Glomerular visceral epithelial cell (primary cell): ENCODE results near the gene FANCC.

Experiments
- DNase-seq: peaks from one replicate; pipeline ENCODE4 v3.0.0-alpha.2; 2016; ENCODE audit errors: extremely low spot score

The FANCC gene

DNA sequence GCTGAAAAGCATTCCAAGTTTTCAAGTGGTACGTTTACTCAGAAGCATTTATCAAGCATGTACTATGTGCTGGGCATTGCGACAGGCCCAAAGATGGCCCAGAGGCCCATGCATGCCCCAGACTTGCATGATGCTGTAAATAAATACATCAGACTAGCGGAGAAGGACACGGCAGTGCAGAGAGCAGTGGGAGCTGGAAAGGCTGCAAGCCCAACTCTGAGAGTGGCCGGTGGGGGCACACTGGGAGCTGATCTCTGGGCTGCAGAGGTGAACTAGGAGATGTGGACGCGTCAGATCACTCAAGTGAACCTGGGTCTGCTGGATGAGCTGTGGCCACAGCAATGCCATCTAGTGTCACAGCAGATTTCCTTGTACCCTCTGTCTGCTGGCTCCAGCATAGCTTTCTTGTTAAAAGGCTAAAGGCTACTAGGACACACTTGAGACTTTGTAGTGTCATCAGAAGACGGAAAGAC, 246.9 kb downstream of the FANCC start:
- no peak for DNase-seq

DNA sequence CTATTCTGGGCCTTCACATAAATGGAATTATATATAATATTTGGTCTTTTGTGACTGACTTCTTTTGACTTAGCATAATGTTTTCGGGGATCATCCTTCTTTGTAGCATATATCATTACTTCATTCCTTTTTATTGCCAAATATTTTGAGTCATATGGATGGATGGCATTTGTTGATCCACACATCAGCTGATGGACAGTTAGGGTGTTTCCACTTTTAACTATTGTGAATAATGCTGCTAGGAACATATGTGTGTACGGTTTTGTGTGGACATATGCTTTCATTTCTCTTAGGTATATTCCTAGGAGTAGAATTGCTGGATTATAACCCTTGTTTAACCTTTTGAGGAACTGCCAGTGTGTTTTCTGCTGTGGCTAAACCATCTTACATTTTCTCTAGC, 249.6 kb downstream of the FANCC start:
- DNase-seq = no peak

DNA sequence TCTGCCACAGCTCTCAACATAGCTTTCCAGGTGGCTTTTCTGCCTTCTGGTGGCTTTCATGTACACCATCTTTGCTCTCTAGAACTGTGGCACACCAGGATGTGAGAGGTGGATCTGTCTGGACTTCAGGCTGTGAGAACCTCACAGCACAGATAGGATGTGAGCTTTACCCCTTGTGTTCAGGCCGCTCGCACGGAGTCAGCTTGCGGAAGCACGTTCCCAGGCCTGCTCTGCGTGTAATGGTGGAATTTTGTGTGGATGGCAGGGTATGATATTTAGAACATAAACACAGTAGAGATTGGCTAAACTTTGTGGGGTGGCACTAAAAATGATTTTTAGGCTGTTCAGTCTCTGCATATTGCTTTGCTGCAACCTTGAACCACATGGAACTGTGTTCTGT, 250.5 kb downstream of the FANCC start:
- DNase-seq = no peak

DNA sequence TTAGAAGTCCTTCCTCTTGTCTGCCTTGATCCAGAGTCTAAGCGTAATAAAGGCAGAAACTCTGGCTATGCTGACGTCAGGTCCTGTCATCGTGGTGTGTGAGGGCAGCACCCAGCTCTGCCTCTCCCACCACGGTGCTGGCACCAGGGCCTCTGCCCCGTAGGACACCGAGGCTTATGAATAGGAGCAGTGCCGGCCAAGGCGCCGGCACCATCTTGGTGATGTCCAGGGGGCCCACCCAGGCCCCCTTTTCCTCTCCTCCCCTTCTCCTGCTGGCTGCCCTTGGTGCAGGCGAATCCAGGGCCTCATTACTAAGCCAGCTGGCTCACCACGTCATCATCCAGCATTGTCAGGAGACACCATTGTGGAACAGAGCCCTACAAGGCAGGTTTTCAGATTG, 252.3 kb downstream of the FANCC start:
- no peak for DNase-seq

DNA sequence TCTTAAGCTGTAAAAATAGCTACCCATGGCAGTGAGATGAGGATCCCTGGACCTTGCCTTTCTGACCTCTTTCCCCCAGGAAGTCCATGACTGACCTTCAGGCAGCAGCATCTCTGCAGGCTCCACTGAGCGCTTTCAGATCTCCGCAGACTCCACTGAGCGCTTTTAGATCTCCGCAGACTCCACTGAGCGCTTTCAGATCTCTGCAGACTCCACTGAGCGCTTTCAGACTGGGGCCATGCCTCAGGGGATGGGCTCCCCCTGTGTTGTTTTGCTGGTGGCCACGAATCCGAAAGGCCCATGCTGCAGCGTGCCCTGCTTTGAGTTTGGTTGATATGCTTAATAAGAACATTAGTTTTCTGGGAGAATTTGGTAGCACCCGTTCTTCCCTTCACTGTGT, 254.2 kb downstream of the FANCC start:
- DNase-seq = no peak

DNA sequence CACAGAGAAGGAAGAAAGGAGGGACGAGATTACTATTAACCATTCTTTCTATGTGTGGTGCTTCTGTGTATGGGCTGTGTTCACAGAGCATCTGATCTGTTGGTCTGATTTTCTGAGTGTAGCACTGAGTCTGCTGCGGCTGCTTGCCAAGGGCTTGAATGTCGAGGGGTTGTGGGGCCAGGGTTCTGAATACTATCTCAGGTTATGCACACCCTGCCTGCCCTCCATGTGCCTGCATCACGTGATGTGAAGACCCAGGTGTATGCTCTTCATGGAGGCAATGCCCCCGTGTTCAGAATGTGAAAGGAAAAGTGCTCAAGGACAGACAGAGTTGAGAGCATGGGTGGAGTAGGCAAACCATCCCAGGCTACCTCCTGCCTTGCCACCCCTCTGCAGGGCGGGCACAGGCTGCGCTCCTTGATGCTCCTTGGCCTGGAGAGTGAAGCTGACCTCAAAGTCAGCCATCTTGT, 254.9 kb downstream of the FANCC start:
- no peak for DNase-seq

DNA sequence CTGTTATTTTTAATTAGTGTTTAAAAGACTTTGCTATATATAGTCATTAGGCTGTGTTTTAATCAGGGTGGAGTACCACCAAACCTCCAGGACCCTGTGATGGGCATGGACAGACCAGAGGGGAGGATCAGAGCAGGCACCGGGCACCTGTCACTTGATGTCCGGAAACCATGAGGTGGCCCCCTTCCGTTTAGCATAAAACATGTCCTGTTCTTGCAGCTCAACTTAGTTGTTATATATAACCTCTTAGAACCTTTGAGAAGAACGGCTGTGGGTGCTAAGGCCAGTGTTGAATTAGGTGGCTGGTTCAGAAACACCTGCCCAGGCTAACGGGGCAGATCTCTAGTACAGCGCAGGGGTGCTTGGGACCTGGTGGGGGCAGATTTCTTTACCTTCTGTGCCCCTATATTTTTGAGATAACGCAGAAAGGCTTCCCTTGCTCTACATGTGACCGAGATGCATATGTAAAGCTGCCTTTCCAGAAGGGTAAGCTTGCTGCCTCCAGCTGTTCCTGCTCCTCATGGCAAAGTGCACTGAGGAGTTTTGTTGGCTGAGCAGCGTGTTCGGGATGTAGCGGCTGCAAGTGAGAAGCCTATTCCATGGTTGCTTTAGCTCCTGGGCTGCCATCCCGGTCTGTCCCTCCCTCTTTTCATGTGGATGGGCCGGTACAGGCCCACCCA, 255.5 kb downstream of the FANCC start:
- DNase-seq = no peak

DNA sequence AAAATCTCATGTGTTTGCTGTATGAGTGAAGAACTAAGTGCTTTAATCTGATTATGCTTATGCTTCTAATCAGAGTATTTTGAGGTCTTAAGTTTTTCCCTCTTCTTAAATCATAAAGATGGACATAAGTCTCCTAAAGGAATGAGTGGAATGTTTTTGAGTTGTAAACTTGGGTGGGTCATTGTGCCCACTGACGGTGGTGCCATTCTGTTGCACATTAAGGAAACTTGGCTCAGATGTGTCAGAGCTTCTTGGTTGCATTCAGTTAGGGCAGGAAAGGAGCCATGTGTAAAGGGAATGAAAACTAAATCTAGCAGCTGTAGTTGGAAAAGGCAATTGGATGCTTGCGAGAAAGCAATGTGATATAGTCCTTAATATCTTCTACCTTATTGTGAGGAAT, 256.6 kb downstream of the FANCC start:
- DNase-seq = no peak

DNA sequence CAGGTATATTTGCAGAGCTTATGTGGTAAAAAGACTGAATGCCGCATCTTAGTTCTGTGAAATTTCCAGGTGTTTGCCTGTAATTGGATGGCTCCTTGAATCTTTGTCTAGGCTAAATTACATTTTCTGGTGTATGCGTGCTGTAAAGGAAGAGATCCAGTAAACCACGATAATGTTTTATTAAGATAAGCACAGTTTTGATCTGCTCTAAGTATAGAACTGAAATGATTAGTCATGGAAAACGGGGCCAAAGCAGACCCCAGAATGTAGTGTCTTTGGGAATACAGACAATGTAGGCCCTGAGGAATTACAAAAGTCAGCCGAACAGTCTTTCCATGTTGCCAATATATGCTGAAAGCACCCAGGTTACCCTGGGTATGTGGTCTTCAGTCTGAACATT, 257.3 kb downstream of the FANCC start:
- DNase-seq = no peak

DNA sequence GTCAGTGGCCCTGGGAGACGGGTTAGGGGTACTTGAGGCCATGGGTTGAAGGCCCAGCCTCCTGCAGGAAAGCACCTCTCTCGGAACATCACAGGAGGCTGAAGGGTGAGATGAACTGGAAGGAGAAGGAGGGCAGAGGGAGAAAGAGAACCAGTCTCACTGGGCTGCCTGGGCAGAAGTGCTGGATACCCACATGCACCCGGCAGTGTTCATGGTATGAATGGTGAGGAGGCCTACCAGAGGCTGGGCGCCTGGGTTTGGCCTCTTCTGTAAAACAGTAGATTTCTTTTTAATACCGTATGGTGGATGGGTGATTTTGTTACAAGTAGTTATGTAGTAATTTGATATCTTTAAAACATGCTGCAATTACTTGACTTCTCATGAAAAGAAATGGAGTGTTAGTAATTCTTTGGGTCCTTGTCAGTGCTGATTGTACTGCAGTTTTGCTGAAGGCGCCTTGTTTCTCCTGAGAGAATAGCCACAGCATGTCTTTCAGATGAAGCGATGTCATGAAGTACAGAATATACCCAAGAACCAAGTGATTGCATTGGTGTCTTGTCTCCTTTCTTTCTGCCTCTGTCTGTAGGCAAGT, 258.6 kb downstream of the FANCC start:
- DNase-seq = no peak

DNA sequence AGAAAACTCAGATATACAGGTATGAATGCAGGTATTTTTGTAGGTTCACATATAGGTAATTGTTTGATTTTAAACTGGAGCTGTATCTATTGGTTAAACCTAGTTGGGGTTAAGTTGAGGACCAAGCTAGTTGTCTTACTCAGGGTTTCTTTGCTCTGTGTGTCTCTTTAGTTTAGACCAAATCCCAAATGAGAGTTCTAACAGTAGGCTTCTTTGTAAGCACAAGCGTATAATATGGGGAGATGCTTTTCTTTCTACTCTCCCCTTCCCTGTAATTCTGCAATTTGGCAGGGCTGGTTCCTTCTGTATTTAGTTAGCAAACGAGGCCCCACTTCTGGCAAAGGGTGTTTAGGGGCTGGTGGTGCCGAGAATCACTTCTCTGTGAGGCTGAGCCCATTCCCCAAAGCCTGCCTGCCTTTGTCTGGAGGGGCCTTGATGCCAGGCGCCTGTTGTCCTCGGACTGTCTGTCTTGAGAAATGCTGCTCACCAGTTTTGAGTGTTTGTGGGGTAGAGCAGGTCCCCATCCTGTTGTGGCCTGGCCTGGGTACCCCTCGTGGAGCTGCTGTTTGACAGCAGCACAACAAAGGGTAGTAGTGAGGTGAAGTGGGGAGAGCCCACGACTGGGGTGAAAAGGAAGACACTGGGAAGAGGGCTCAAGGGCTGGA, 259.3 kb downstream of the FANCC start:
- DNase-seq = no peak

DNA sequence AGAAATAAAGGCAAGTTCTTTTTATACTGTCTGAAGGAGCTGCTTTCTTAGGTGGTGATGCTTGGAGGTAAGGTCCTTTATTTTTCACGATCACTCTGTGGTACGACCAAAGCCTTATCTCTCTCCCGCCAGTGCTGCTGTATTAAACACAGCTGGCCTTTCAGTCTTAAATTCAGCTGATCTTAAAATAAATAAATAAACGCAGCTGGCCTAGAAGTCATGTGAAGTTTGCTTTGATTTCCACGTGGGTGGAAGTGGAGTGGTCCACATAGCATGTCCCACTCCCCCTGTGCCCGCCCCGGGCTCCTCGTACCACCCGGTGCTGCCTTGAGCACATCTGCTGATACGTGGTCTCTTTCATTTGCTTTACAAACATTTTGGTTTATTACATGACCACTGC, 260.4 kb downstream of the FANCC start:
- DNase-seq = no peak

DNA sequence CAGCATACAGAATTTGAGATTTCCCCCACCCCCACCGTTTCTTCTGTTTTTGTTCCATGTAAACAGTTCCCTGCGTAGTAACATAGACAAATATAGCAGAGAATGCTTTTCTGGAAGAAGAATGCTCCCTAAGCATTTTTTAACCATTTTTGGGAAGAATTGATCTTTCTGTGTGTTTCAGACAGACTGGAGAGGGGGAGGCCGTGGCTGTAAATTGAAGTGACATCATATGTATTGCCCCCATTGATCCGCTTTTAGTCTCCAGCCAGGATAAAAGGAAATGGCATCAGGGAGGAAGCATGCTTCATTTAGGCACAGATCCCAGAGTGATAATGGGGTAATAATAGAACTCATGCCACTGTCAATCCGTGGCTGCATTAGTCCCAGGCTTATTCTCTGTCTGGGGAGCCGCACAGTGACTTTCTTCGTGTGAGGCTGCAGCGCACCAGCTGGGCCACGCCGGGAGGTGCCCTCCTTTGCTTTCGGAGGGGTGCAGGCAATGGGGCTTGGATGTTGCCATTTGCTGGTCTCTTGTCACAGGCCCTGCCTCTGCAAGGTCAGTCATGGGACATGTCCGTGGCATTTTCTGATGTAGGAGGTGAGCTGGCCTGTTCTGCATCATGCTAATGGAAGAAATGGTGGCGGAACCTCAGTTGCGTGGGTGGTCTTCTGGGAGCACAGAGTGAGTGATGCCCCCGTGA, 261.5 kb downstream of the FANCC start:
- no peak for DNase-seq

DNA sequence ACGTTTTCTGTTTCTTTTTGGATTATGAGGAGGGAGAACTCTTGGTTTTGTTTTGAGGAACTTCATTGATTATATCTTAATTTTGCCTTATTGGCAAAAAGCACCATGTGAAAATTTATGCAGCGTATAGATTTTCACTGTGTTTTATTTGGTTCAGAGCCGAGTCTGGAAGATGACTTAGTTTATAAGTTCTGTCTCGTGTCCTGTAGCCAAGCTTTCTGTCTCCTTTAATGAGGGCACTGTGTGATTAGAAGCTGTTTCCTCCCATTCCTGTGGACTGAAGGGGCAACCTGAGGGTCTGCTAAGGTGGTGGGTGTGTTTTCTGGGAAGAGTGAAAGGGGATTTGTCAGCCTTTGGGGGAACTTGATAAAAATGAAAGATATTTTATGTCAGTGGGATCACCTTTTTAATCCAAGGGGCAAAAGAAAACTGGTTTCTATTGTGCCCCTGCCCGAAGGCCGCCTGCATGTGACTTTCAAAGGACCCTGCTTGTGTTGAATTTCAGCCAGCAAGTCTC, 262.1 kb downstream of the FANCC start:
- no peak for DNase-seq

DNA sequence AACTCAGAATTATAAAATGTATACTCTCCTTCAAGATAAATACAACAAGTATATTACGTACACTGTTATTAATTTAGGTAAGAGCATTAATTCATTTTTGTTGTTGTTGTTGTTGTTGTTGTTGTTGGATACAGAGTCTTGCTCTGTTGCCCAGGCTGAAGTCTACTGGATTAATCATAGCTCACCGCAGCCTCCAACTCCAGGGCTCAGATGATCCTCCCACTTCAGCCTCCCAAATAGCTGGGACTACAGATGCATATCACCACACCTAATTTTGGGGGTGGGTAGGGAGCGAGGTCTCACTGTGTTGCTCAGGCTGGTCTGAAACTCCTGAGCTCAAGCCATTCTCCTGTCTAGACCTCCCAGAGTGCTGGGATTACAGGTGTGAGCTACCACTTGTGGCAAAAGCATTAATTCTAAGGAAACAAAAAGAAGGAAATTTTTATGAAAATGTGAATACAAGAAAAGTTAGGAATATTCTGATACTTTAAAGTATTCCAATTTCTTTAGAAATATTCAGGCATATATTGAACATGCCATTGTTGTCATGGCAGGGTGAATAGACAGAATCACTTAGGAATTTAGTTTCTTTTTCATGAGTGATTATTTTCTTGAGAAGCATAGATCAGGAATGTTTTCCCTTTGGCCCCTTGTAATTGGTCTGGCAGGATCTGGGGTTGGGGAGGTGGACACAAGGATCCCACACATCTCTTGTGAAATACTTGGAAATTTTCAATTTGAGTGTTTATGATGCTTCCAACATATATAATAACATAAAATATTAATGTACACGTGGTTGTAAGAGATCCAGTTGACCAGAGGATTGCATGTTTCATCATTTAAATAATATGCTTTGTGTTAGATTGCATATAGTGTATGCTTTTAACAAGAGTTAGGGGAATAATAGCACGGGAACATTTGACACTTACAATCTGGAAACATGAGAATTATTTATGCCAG, 263.6 kb downstream of the FANCC start:
- peak; percentile 33 for DNase-seq

DNA sequence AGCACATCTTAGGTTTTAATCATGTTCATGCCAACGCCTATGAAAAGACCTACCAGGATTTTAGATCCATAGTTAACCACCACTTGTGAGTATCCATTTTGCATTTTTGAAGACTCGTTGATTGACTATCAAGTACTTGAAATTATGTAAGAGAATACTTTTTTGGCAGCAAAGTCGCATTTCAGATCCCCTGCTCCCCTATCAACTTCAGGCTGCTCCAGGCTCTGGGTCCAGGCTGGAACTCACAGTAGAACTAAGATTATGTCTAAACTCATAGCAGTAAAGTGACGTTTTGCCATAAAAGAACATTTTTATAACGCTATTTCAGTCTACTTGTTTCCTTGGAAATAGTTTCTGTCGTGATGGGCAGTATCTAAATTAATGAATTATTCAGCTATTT, 267.7 kb downstream of the FANCC start:
- DNase-seq = no peak
